HL-60/S4 (cell line): ENCODE data around the gene KRTAP13-2.

Experiments used
- in situ Hi-C: fragments of 300-500 bp; cut with MboI; formaldehyde crosslinking; loops from 2 replicates; pipeline ENCODE4 v1.14.3; 2022; ENCODE audit warnings: low sequenced_read_pairs

The KRTAP13-2 gene

DNA sequence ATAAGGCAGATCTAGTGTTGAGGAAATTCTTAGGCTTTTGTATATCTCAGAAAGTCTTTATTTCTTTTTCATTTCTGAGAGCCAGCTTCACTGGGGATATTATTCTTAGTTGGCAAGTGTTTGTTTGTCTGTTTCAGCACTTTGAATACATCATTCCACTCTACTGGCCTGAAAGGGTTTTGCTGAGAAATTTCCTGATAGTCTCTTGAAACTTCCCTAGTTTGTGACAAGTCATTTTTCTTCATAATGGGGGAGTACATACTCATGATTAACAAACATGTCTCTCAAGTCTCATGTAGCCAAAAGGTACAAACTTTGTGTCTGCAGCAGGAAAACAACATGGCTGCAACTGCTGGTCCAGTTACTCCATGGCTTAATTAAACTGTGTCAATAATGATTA, 45.7 kb downstream of the KRTAP13-2 start:
- in situ Hi-C loops = no loop called here
